H9 (cell line): Measurements from ENCODE around the gene COP1. TPM values are rescaled to one million over a fixed set of nuclear protein-coding genes. Genes with fewer than 3 reads are reported as not detected.
"Not testable (repeated sequence)": the region's sequence is repeated elsewhere in the genome, so short reads cannot be mapped to it uniquely, and the experiment has no call there.

Experiments
- DNase-seq: peaks from one replicate; pipeline ENCODE4 v3.0.0-alpha.2; 2017
- H2AFZ ChIP-seq: one replicate; pipeline ENCODE4 v1.6.1; 2013; ENCODE audit warnings: mild to moderate bottlenecking, low read length, control low read depth, moderate library complexity
- H2AK5ac ChIP-seq: 2 replicates; pipeline ENCODE4 v1.6.1; 2013; ENCODE audit warnings: low read length, control low read depth, mixed read lengths; ENCODE audit not compliant: insufficient read length
- H2BK120ac ChIP-seq: one replicate; pipeline ENCODE4 v1.6.1; 2013; ENCODE audit warnings: low read depth, mild to moderate bottlenecking, low read length, control low read depth, inconsistent platforms; ENCODE audit not compliant: poor library complexity, severe bottlenecking
- H2BK12ac ChIP-seq: 2 replicates; pipeline ENCODE4 v1.6.1; 2013; ENCODE audit warnings: low read length, control low read depth, mixed read lengths, low read depth; ENCODE audit not compliant: insufficient read length
- H2BK15ac ChIP-seq: 2 replicates; pipeline ENCODE4 v1.6.1; 2013; ENCODE audit warnings: low read depth, low read length, control low read depth
- H2BK20ac ChIP-seq: one replicate; pipeline ENCODE4 v1.6.1; 2013; ENCODE audit warnings: low read depth, mild to moderate bottlenecking, low read length, control low read depth, inconsistent platforms; ENCODE audit not compliant: poor library complexity, severe bottlenecking
- H2BK5ac ChIP-seq: 2 replicates; pipeline ENCODE4 v1.6.1; 2013; ENCODE audit warnings: low read length, control low read depth, mixed read lengths; ENCODE audit not compliant: insufficient read length
- H3K14ac ChIP-seq: 2 replicates; pipeline ENCODE4 v1.6.1; 2013; ENCODE audit warnings: low read length, control low read depth; ENCODE audit not compliant: insufficient read depth
- H3K18ac ChIP-seq: 2 replicates; pipeline ENCODE4 v1.6.1; 2013; ENCODE audit warnings: low read depth, mild to moderate bottlenecking, mixed read lengths, low read length, control low read depth; ENCODE audit not compliant: insufficient read length
- H3K23ac ChIP-seq: 2 replicates; pipeline ENCODE4 v1.6.1; 2013; ENCODE audit warnings: low read length, control low read depth, mixed read lengths, low read depth; ENCODE audit not compliant: insufficient read length
- H3K23me2 ChIP-seq: 2 replicates; pipeline ENCODE4 v1.6.1; 2013; ENCODE audit warnings: low read depth, mild to moderate bottlenecking, mixed read lengths, low read length, control low read depth; ENCODE audit not compliant: insufficient read length, poor library complexity, severe bottlenecking
- H3K27ac ChIP-seq: 2 replicates; pipeline ENCODE4 v1.5.1; 2013; ENCODE audit warnings: low read length, control low read depth, mixed read lengths, low read depth; ENCODE audit not compliant: insufficient read length
- H3K27me3 ChIP-seq: 2 replicates; pipeline ENCODE4 v1.6.1; 2013; ENCODE audit warnings: low read length, control low read depth, inconsistent platforms; ENCODE audit not compliant: insufficient read depth
- H3K4ac ChIP-seq: 2 replicates; pipeline ENCODE4 v1.6.1; 2013; ENCODE audit warnings: low read depth, mild to moderate bottlenecking, control low read depth, inconsistent platforms, low read length, moderate library complexity
- H3K4me1 ChIP-seq: 2 replicates; pipeline ENCODE4 v1.6.1; 2013; ENCODE audit warnings: low read length, control low read depth, inconsistent platforms; ENCODE audit not compliant: insufficient read depth
- H3K4me2 ChIP-seq: 2 replicates; pipeline ENCODE4 v1.6.1; 2013; ENCODE audit warnings: low read length, control low read depth, mixed read lengths; ENCODE audit not compliant: insufficient read length, insufficient read depth
- H3K56ac ChIP-seq: 2 replicates; pipeline ENCODE4 v1.6.1; 2013; ENCODE audit warnings: low read depth, mild to moderate bottlenecking, mixed read lengths, low read length, control low read depth; ENCODE audit not compliant: insufficient read length
- H3K79me1 ChIP-seq: 2 replicates; pipeline ENCODE4 v1.6.1; 2013; ENCODE audit warnings: low read depth, mild to moderate bottlenecking, moderate library complexity, low read length, control low read depth, inconsistent platforms; ENCODE audit not compliant: insufficient read depth, poor library complexity, severe bottlenecking
- H3K79me2 ChIP-seq: 2 replicates; pipeline ENCODE4 v1.6.1; 2013; ENCODE audit warnings: low read length, control low read depth, inconsistent platforms; ENCODE audit not compliant: insufficient read depth
- H3K9ac ChIP-seq: 2 replicates; pipeline ENCODE4 v1.6.1; 2013; ENCODE audit warnings: low read length, control low read depth, mixed read lengths; ENCODE audit not compliant: insufficient read length; ENCODE audit errors: extremely low read depth
- H3K9me3 ChIP-seq: one replicate; pipeline ENCODE4 v1.6.1; 2013; ENCODE audit warnings: low read depth, low read length, inconsistent platforms; ENCODE audit not compliant: control insufficient read depth
- H3T11ph ChIP-seq: one replicate; pipeline ENCODE4 v1.6.1; 2013; ENCODE audit warnings: mild to moderate bottlenecking, low read length, control low read depth, inconsistent platforms
- H4K20me1 ChIP-seq: one replicate; pipeline ENCODE4 v1.6.1; 2013; ENCODE audit not compliant: control insufficient read depth, insufficient read length, insufficient read depth
- H4K5ac ChIP-seq: 2 replicates; pipeline ENCODE4 v1.6.1; 2013; ENCODE audit warnings: low read depth, mild to moderate bottlenecking, mixed read lengths, low read length, control low read depth; ENCODE audit not compliant: insufficient read length
- H4K8ac ChIP-seq: replicated peaks from 2 replicates; pipeline ENCODE4 v1.6.1; 2013; ENCODE audit warnings: low read length, control low read depth, mixed read lengths, low read depth; ENCODE audit not compliant: insufficient read length
- H4K91ac ChIP-seq: 2 replicates; pipeline ENCODE4 v1.6.1; 2013; ENCODE audit warnings: low read depth, mild to moderate bottlenecking, moderate library complexity, mixed read lengths, low read length, control low read depth; ENCODE audit not compliant: insufficient read length
- H3K27ac Mint-ChIP-seq, 3 experiments: 2 replicates in 2 of 3; 3 replicates in 1 of 3; pipeline ENCODE4 v1.8.0; 2020 to 2021; ENCODE audit warnings: mixed read lengths in 3 of 3, mild to moderate bottlenecking in 1 of 3, moderate library complexity in 1 of 3
- H3K27me3 Mint-ChIP-seq: 2 replicates; pipeline ENCODE4 v1.8.0; 2021; ENCODE audit warnings: low read depth, mild to moderate bottlenecking, moderate library complexity, mixed read lengths
- H3K36me3 Mint-ChIP-seq, 3 experiments: 2 replicates in 2 of 3; 3 replicates in 1 of 3; pipeline ENCODE4 v1.8.0; 2020 to 2021; ENCODE audit warnings: low read depth in 3 of 3, mixed read lengths in 3 of 3; ENCODE audit not compliant: insufficient read depth in 1 of 3
- H3K4me1 Mint-ChIP-seq, 2 experiments: 2 replicates each; pipeline ENCODE4 v1.8.0; 2020; ENCODE audit warnings: mixed read lengths in 2 of 2
- H3K4me3 Mint-ChIP-seq, 2 experiments: 2 replicates in 1 of 2; 3 replicates in 1 of 2; pipeline ENCODE4 v1.8.0; 2020 to 2021; ENCODE audit warnings: mild to moderate bottlenecking in 2 of 2, mixed read lengths in 2 of 2, moderate library complexity in 1 of 2
- H3K9me3 Mint-ChIP-seq, 2 experiments: 2 replicates in 1 of 2; 3 replicates in 1 of 2; pipeline ENCODE4 v1.8.0; 2020; ENCODE audit warnings: mild to moderate bottlenecking in 2 of 2, mixed read lengths in 2 of 2, moderate library complexity in 1 of 2
- CTCF ChIP-seq: fragments of 200-600 bp; sonication (generic); conservative IDR thresholded peaks from 3 replicates; pipeline ENCODE4 v1.8.0; 2021; ENCODE audit warnings: antibody characterized with exemption, mild to moderate bottlenecking
- WGBS: extraction: QIAGEN DNeasy Blood & Tissue Kit; methylation state at CpG from one replicate; pipeline ENCODE4 v1.1.7; 2013; ENCODE audit warnings: missing lambda C conversion rate, low lambda C conversion rate, mixed read lengths; ENCODE audit not compliant: insufficient read length; ENCODE audit errors: extremely low coverage; 5-methylcytosine and 5-hydroxymethylcytosine counted together
- total RNA-seq: library from RNA; stranded (reverse); gene quantifications from 2 replicates; pipeline ENCODE4 v1.2.1, GENCODE V29; 2021

The COP1 gene
- total RNA-seq, 1 experiment from 2014 or later, result 41.3 TPM

- H2BK20ac ChIP-seq, result no peak overlapping the region
- no peak overlapping the region for H3K9ac ChIP-seq
- DNase-seq, result no peak
- no peaks in the 10 kb centered on the region for H4K20me1 ChIP-seq
- no peaks in the 10 kb centered on the region for H3K23me2 ChIP-seq
- H2AK5ac ChIP-seq, result no peak overlapping the region
- no peak overlapping the region for H3K14ac ChIP-seq
- H3K4me1 ChIP-seq, result no peaks in the 10 kb centered on the region; the same call in 1 of the 2 replicates
- H4K8ac ChIP-seq, result no peak overlapping the region
- H3K9me3 ChIP-seq, result no peaks in the 10 kb centered on the region
- no peaks in the 10 kb centered on the region for H3K27me3 Mint-ChIP-seq
- TF ChIP-seq CTCF, result no peak
- H2BK12ac ChIP-seq, result no peak overlapping the region
- H3K27ac Mint-ChIP-seq, result peak overlapping the region in 2 of 3 experiments; percentile 25 to 71; a peak in 3 of 7 replicates
- H3K9me3 Mint-ChIP-seq, result no peaks in the 10 kb centered on the region
- no peak overlapping the region for H3T11ph ChIP-seq
- no peaks in the 10 kb centered on the region for H3K79me2 ChIP-seq
- H3K4ac ChIP-seq, result no peak overlapping the region
- no peak overlapping the region for H3K18ac ChIP-seq
- H3K27me3 ChIP-seq, result no peaks in the 10 kb centered on the region
- no peak overlapping the region for H2BK120ac ChIP-seq
- no peaks in the 10 kb centered on the region for H3K36me3 Mint-ChIP-seq
- no CpG with 5 or more reads among the region's 2 CpGs for WGBS
- H3K4me2 ChIP-seq, result no peak overlapping the region
- peaks cover 11% of the 10 kb centered on the region in 2 experiments; a peak in 3 of 4 replicates for H3K4me1 Mint-ChIP-seq
- peak overlapping the region; percentile 7 for H3K27ac ChIP-seq
- H2BK5ac ChIP-seq, result no peak overlapping the region
- H2AFZ ChIP-seq, result no peak overlapping the region
- H3K4me3 Mint-ChIP-seq, result no peak overlapping the region
- no peak overlapping the region for H2BK15ac ChIP-seq
- H3K23ac ChIP-seq, result no peak overlapping the region
- no peak overlapping the region for H3K56ac ChIP-seq
- no peak overlapping the region for H4K5ac ChIP-seq
- H4K91ac ChIP-seq, result no peak overlapping the region
- H3K79me1 ChIP-seq, result no peaks in the 10 kb centered on the region
Observed at GRCh38 chr1:176241385-176242015, 34.4 kb upstream of the COP1 start.

- H3K4me3 Mint-ChIP-seq, H3K14ac ChIP-seq, H3K23me2 ChIP-seq, H3K56ac ChIP-seq, H3K9me3 ChIP-seq, H4K8ac ChIP-seq, H2AFZ ChIP-seq, H4K91ac ChIP-seq, H2AK5ac ChIP-seq, H2BK20ac ChIP-seq, H3T11ph ChIP-seq, H2BK15ac ChIP-seq, H2BK5ac ChIP-seq, H3K27me3 ChIP-seq, H4K5ac ChIP-seq, H3K79me2 ChIP-seq, H3K27ac Mint-ChIP-seq, H3K79me1 ChIP-seq, H3K9ac ChIP-seq, H3K23ac ChIP-seq, H4K20me1 ChIP-seq, H2BK120ac ChIP-seq, H3K27ac ChIP-seq, H3K27me3 Mint-ChIP-seq, H2BK12ac ChIP-seq, DNase-seq, H3K18ac ChIP-seq, H3K4me1 ChIP-seq, H3K4me2 ChIP-seq, H3K4ac ChIP-seq: not testable (repeated sequence)
- peaks cover 2 to 13% (median 2%) of the 10 kb centered on the region in 3 experiments; a peak in 4 of 7 replicates for H3K36me3 Mint-ChIP-seq
- peaks cover 7 to 14% of the 10 kb centered on the region in 2 experiments; a peak in 4 of 5 replicates for H3K9me3 Mint-ChIP-seq
- H3K4me1 Mint-ChIP-seq, result peaks cover 3 to 11% of the 10 kb centered on the region in 2 experiments; a peak in 3 of 4 replicates
- WGBS, result no CpG with 5 or more reads among the region's 3 CpGs
Observed at GRCh38 chr1:176233657-176234056, 26.6 kb upstream of the COP1 start.
